GM10266 (cell line): Measurements from ENCODE around the gene SAMD8.
A peak's percentile ranks its signal among the peaks of the same experiment; 100 is the strongest.
"Not testable (repeated sequence)": the region's sequence is repeated elsewhere in the genome, so short reads cannot be mapped to it uniquely, and the experiment has no call there.

ENCODE experiments used
- DNase-seq: peaks from one replicate; pipeline ENCODE4 v3.0.0; 2012; ENCODE audit errors: extremely low spot score
- TF ChIP-seq, protein P1 (sequence below): IDR thresholded peaks from 2 replicates; pipeline ENCODE4 v1.5.1; 2012; ENCODE audit warnings: mild to moderate bottlenecking, low read depth; ENCODE audit not compliant: control insufficient read depth, insufficient read depth; ENCODE audit errors: missing control alignments

SAMD8 gene

DNA sequence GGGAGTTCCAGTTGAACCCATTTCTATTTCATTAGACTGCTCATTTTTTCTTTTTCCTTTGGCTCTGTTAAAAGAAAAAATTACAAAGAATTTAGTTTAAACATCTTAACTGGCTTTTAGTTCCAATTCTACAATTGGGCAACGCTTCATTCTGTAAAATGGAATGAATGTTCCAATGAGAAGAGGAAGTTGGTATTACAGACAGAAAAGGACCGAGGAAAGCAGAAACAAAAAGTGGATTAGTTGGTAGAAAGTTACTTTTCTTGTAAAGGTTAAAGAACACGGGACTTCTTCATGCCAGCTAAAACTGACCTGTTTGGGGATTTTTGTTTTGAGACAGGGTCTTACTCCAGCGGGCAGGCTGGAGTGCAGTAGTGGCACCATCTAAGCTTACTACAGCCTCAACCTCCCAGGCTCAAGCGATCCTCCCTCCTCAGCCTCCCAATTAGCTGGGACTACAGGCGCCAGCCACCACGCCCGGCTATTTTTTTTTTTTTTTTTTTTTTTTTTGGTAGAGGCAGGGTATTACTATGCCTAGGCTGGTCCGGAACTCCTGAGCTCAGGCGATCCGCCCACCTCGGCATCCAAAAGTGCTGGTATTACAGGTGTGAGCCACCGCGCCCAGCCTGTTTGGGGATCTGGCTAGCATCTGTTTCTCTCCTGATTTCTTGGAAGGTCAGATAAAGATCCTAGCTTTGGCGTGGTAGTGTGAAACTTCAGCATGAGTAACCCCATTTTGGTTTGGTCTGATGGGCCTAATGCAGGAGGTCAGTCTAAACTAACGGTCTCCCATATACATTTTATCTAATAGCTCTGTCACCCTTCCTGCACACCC is 97.8 kb downstream of the SAMD8 start:
- no peak for DNase-seq
- TF ChIP-seq, protein P1, sequence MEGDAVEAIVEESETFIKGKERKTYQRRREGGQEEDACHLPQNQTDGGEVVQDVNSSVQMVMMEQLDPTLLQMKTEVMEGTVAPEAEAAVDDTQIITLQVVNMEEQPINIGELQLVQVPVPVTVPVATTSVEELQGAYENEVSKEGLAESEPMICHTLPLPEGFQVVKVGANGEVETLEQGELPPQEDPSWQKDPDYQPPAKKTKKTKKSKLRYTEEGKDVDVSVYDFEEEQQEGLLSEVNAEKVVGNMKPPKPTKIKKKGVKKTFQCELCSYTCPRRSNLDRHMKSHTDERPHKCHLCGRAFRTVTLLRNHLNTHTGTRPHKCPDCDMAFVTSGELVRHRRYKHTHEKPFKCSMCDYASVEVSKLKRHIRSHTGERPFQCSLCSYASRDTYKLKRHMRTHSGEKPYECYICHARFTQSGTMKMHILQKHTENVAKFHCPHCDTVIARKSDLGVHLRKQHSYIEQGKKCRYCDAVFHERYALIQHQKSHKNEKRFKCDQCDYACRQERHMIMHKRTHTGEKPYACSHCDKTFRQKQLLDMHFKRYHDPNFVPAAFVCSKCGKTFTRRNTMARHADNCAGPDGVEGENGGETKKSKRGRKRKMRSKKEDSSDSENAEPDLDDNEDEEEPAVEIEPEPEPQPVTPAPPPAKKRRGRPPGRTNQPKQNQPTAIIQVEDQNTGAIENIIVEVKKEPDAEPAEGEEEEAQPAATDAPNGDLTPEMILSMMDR = no peak

DNA sequence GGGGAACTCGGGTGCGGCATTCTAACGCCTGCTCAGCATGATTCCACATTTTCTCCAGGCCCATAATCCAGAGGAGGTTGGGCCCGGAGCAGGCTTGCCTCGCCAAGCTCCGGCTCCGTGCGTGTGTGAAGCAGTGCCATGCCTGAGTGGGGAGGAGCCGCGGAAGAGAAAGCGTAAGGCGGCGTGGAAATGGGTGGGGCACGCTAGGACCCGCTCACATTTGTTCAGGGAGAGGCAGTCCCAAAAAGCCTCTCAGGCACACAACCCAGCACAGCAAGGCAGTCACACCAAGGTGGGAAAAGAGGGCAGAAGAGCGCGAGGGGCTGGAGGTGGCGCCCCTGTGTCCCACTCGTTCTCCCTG is 98.4 kb downstream of the SAMD8 start:
- TF ChIP-seq, protein P1 = no peak
- peak; percentile 71 for DNase-seq

DNA sequence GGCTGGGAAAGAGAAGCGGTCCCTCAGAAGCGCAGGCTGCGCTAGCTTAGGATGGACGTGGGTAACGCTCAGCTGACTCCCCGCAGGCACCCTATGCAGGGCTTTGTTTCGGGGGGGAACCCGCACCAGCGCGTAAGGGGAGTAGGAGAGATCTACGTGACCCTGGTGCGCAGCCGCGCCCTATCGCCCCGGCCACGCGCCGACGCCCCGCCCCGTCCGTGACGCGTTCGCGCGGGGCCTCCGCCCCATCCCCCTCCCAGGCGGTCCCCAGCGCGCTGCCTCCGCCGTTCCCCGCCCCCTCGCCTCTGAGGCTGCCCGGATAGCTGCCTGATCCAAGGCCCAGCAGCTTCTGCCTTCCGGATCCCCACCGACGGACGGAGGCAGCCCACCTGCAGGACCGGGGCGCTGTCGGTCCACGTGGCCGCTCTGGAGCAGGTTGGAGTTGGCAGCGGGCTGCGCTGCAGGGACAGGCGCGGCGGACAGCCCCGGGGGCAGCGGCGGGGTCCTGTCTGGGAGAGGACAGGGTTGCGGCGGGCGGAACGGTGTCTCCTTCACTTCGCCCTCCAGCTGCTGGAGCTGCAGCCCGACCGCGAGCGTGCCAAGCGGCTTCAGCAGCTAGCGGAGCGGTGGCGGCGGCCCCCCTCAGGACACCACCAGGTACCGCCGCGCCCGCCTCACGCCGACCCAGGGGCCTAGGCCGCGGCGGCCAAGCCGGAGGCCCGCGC is 99.0 kb downstream of the SAMD8 start, which contains the start of gene VDAC2:
Gene VDAC2 (plus strand): TSS at position 515 of the 725 bp plus-strand sequence. CDS start 363 bp downstream, outside the sequence.
- DNase-seq = peak; percentile 97
- TF ChIP-seq, protein P1 = no peak

DNA sequence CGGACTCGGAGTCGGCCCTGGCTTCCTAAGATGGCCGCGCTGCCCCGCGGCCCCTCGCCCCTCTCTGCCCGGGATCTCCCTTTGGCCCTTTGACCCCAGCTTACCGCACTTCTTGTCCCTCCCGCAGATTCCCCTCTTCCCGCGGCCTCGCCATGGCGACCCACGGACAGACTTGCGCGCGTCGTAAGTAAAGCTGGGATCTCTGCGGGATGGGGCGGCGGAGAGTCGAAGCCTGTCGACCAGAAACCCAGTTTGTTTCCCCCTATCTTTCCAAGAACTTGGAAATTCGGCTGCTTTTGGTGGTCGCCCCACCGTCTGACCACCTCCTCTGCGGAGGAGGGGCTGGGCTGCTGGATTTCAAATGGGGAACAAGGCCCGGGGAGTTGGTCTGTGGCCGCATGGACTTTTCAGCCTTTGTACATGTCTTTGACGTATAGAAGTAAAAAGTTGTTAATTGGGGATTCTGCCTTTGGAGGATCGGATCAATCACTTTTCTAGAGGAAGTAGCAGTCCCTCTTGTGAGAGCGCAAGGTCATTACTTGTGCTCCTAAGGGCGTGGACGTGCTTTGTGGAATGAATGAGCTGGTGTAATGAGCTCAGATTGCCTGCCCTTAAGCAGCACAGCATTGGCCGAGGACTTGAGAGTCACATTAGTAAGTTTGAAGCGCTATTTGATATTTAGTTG is 99.7 kb downstream of the SAMD8 start:
- TF ChIP-seq, protein P1 = no peak
- peak; percentile 42 for DNase-seq

DNA sequence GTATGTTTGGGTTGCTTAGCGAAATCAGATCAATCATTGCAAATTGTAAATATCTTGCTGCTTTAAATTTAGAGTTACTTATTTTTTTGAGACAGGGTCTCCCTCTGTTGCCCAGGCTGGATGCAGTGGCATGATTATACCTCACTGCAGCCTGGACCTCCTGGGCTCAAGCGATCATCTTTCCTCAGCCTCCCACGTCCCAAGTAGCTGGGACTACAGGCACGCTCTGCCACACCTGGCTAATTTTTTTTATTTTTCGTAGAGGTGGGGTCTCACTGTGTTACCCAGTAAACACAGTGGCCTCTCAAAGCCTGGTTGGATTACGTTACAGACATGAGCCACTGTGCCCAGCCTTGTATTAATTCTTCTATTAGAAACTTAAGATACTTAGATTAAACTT is 100.9 kb downstream of the SAMD8 start:
- DNase-seq = no peak
- TF ChIP-seq, protein P1 = no peak

DNA sequence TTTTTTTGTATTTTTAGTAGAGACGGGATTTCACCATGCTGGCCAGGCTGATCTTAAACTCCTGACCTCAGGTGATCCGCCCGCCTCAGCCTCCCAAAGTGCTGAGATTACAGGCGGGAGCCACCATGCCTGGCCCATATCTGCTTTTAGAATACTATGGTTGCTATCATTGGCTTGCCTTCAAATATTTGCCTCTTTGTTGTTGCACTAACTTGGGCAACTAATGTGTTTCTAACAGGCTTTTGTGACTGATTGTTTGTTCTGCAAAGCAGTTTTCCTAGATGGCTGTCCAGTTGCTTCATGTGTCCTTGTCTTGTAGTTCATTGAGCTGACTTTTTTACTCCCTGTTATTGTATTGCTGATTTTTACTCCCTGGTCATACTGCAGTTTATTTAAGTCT is 108.8 kb downstream of the SAMD8 start:
- TF ChIP-seq, protein P1 = no peak
- no peak for DNase-seq

DNA sequence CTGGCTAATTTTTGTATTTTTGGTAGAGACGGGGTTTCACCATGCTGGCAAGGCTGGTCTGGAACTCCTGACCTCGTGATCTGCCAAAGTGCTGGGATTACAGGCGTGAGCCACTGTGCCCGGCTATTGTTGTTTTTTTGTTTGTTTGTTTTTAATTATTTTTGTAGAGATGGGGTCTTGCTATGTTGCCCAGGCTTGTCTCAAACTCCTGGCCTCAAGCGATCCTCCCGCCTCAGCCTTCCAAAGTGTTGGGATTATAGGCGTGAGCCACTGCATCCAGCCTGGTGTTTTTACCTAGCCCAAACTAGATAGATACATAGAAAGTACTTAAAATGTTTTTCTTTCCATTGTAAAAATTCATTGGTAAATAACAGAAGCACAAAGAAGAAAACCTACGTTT is 110.0 kb downstream of the SAMD8 start:
- not testable (repeated sequence) for DNase-seq
